ENCODE measurements around the gene PTPRD. TPM values are rescaled to one million over a fixed set of nuclear protein-coding genes. Genes with fewer than 3 reads are reported as not detected.
A peak's percentile ranks its signal among the peaks of the same experiment; 100 is the strongest.

Gene PTPRD
- total RNA-seq, 1 experiment from 2014 or later = 69.6 TPM

- Mint-ChIP-seq H3K27me3 (ENCODE audit: low read depth) (no peaks in the 10 kb centered on the region), H3K4me3 (no peak overlapping the region), H3K9me3 (no peaks in the 10 kb centered on the region), H3K4me1 (peaks cover 9% of the 10 kb centered on the region), H3K36me3 (peaks cover 4% of the 10 kb centered on the region), H3K27ac (no peak overlapping the region)
- DNase-seq (ENCODE audit: low spot score) (no peak), ATAC-seq (no peak)
- TF ChIP-seq CDX4 (CRISPR knock-in tag; IDR thresholded peaks at IDR 0.05; ENCODE audit: borderline replicate concordance) = no peak
- CTCF ChIA-PET = no interaction called here
- POLR2A ChIA-PET = no interaction called here
Observed at GRCh38 chr9:8494571-8494970, 2118.2 kb downstream of the PTPRD start.

- H3K4me3 Mint-ChIP-seq = no peak overlapping the region
- H3K4me1 Mint-ChIP-seq = peaks cover 9% of the 10 kb centered on the region
- H3K27me3 Mint-ChIP-seq (ENCODE audit: low read depth) = no peaks in the 10 kb centered on the region
- H3K36me3 Mint-ChIP-seq = peaks cover 4% of the 10 kb centered on the region
- DNase-seq (ENCODE audit: low spot score) (no peak), ATAC-seq (no peak)
- POLR2A ChIA-PET = no interaction called here
- no peaks in the 10 kb centered on the region for H3K9me3 Mint-ChIP-seq
- H3K27ac Mint-ChIP-seq = peak overlapping the region; percentile 14; the same call in 1 of the 2 replicates
- no peak for TF ChIP-seq MXD4 (CRISPR knock-in tag; IDR thresholded peaks at IDR 0.05; ENCODE audit: borderline replicate concordance)
- no peak for TF ChIP-seq E2F5 (CRISPR knock-in tag; IDR thresholded peaks at IDR 0.05)
- no peak for TF ChIP-seq MLX (CRISPR knock-in tag; IDR thresholded peaks at IDR 0.05)
- no peak for TF ChIP-seq ZNF263 (CRISPR knock-in tag; IDR thresholded peaks at IDR 0.05; ENCODE audit: low read depth)
- TF ChIP-seq ZNF232 (CRISPR knock-in tag; IDR thresholded peaks at IDR 0.05) = no peak
- TF ChIP-seq ELF4 (CRISPR knock-in tag; IDR thresholded peaks at IDR 0.05; ENCODE audit: low read depth) = no peak
- no peak for TF ChIP-seq HMGA2 (CRISPR knock-in tag; IDR thresholded peaks at IDR 0.05)
- TF ChIP-seq, protein P1, sequence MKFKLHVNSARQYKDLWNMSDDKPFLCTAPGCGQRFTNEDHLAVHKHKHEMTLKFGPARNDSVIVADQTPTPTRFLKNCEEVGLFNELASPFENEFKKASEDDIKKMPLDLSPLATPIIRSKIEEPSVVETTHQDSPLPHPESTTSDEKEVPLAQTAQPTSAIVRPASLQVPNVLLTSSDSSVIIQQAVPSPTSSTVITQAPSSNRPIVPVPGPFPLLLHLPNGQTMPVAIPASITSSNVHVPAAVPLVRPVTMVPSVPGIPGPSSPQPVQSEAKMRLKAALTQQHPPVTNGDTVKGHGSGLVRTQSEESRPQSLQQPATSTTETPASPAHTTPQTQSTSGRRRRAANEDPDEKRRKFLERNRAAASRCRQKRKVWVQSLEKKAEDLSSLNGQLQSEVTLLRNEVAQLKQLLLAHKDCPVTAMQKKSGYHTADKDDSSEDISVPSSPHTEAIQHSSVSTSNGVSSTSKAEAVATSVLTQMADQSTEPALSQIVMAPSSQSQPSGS (CRISPR knock-in tag; IDR thresholded peaks at IDR 0.05; ENCODE audit: borderline replicate concordance, low read depth) = no peak
- CTCF ChIA-PET = no interaction called here
Observed at GRCh38 chr9:8492679-8493078, 2120.1 kb downstream of the PTPRD start.

DNA sequence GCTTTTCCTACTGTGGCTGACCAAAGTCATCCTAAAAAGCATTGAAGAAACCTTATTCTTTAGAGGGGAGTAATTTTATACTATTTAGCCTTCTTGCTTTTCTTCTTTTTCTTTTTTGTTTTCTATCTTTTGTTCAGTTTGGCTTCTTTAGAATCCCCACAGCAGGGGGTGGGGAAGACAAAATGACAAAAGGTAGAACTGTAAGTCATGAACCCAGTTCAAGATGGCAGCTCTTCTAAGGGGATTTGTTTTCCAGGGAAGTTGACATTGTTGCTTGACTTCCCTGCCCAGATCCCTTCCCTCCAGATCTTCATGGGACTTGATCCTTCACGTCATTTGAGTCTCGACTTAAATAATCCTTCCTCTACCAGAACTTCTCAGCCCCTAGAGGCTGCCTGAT lies 2120.8 kb downstream of the PTPRD start:
- ChIA-PET CTCF (no interaction called here), POLR2A (no interaction called here)
- DNase-seq (ENCODE audit: low spot score) = no peak
- Mint-ChIP-seq H3K36me3 (peaks cover 4% of the 10 kb centered on the region), H3K4me1 (peaks cover 9% of the 10 kb centered on the region), H3K27me3 (ENCODE audit: low read depth) (no peaks in the 10 kb centered on the region), H3K27ac (no peak overlapping the region), H3K4me3 (no peak overlapping the region), H3K9me3 (no peaks in the 10 kb centered on the region)
- 0 out of 2 replicates have a peak, but pooled peaks have one; percentile 43 for ATAC-seq
- TF ChIP-seq OVOL2 (CRISPR knock-in tag; IDR thresholded peaks at IDR 0.05; ENCODE audit: borderline replicate concordance) = no peak
- TF ChIP-seq CREM (CRISPR knock-in tag; IDR thresholded peaks at IDR 0.05) = no peak
- TF ChIP-seq, protein P2, sequence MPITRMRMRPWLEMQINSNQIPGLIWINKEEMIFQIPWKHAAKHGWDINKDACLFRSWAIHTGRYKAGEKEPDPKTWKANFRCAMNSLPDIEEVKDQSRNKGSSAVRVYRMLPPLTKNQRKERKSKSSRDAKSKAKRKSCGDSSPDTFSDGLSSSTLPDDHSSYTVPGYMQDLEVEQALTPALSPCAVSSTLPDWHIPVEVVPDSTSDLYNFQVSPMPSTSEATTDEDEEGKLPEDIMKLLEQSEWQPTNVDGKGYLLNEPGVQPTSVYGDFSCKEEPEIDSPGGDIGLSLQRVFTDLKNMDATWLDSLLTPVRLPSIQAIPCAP (CRISPR knock-in tag; IDR thresholded peaks at IDR 0.05) = no peak
- TF ChIP-seq, protein P3, sequence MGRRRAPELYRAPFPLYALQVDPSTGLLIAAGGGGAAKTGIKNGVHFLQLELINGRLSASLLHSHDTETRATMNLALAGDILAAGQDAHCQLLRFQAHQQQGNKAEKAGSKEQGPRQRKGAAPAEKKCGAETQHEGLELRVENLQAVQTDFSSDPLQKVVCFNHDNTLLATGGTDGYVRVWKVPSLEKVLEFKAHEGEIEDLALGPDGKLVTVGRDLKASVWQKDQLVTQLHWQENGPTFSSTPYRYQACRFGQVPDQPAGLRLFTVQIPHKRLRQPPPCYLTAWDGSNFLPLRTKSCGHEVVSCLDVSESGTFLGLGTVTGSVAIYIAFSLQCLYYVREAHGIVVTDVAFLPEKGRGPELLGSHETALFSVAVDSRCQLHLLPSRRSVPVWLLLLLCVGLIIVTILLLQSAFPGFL (CRISPR knock-in tag; IDR thresholded peaks at IDR 0.05; ENCODE audit: borderline replicate concordance) = no peak
- TF ChIP-seq, protein P4, sequence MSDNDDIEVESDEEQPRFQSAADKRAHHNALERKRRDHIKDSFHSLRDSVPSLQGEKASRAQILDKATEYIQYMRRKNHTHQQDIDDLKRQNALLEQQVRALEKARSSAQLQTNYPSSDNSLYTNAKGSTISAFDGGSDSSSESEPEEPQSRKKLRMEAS (CRISPR knock-in tag; IDR thresholded peaks at IDR 0.05) = no peak
- TF ChIP-seq CREB1 (CRISPR knock-in tag; IDR thresholded peaks at IDR 0.05) = no peak
- no peak for TF ChIP-seq HMGA2 (CRISPR knock-in tag; IDR thresholded peaks at IDR 0.05)
- no peak for TF ChIP-seq ESRRA (CRISPR knock-in tag; IDR thresholded peaks at IDR 0.05; ENCODE audit: borderline replicate concordance)
- TF ChIP-seq, protein P5, sequence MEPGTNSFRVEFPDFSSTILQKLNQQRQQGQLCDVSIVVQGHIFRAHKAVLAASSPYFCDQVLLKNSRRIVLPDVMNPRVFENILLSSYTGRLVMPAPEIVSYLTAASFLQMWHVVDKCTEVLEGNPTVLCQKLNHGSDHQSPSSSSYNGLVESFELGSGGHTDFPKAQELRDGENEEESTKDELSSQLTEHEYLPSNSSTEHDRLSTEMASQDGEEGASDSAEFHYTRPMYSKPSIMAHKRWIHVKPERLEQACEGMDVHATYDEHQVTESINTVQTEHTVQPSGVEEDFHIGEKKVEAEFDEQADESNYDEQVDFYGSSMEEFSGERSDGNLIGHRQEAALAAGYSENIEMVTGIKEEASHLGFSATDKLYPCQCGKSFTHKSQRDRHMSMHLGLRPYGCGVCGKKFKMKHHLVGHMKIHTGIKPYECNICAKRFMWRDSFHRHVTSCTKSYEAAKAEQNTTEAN (CRISPR knock-in tag; IDR thresholded peaks at IDR 0.05) = no peak
- no peak for TF ChIP-seq AR (CRISPR knock-in tag; IDR thresholded peaks at IDR 0.05)
- TF ChIP-seq CTCF (IDR thresholded peaks at IDR 0.05) = no peak
- no peak for TF ChIP-seq NR3C1 (CRISPR knock-in tag; conservative IDR thresholded peaks at IDR 0.05; ENCODE audit: low read depth)
